ENCODE results near the gene TMEM163. TPM values are rescaled to one million over a fixed set of nuclear protein-coding genes. Genes with fewer than 3 reads are reported as not detected.
A peak's percentile ranks its signal among the peaks of the same experiment; 100 is the strongest.

The TMEM163 gene
- total RNA-seq (10 to 100 TPM; 23.2 to 48.4 TPM), polyA plus RNA-seq (ENCODE audit: insufficient read length in 6 of 6) (10 to 100 TPM in 4 of 6 donors, 1 to 10 TPM in 2; 3.9 to 16.6 (median 11.7) TPM)
- long read RNA-seq, donor 1, full-length matches to known transcripts = 14 of 14 reads
- long read RNA-seq, donor 1, partial matches to known transcripts = 0 of 14 reads
- long read RNA-seq, donor 1, other reads (novel, unspliced or antisense) = 0 of 14 reads
- long read RNA-seq, donor 2, full-length matches to known transcripts = 6 of 13 reads
- long read RNA-seq, donor 2, partial matches to known transcripts = 7 of 13 reads
- long read RNA-seq, donor 2, other reads (novel, unspliced or antisense) = 0 of 13 reads
- long read RNA-seq, donor 3 = 0 reads
- long read RNA-seq, donor 4, full-length matches to known transcripts = 1 of 6 reads
- long read RNA-seq, donor 4, partial matches to known transcripts = 3 of 6 reads
- long read RNA-seq, donor 4, other reads (novel, unspliced or antisense) = 2 of 6 reads
- long read RNA-seq, donor 5, full-length matches to known transcripts = 6 of 6 reads
- long read RNA-seq, donor 5, partial matches to known transcripts = 0 of 6 reads
- long read RNA-seq, donor 5, other reads (novel, unspliced or antisense) = 0 of 6 reads
- long read RNA-seq, donor 6 = 0 reads
- long read RNA-seq, donor 7, full-length matches to known transcripts = 3 of 3 reads
- long read RNA-seq, donor 7, partial matches to known transcripts = 0 of 3 reads
- long read RNA-seq, donor 7, other reads (novel, unspliced or antisense) = 0 of 3 reads
- long read RNA-seq, donor 8, full-length matches to known transcripts = 5 of 5 reads
- long read RNA-seq, donor 8, partial matches to known transcripts = 0 of 5 reads
- long read RNA-seq, donor 8, other reads (novel, unspliced or antisense) = 0 of 5 reads
- long read RNA-seq, donor 9 = 0 reads
- long read RNA-seq, donor 10, transcript TMEM163-201 (8 exons, 1,892 nt) = major isoform, 16 of 18 reads
- long read RNA-seq, donor 10, partial matches to known transcripts = 0 of 18 reads
- long read RNA-seq, donor 10, other reads (novel, unspliced or antisense) = 2 of 18 reads
- long read RNA-seq, donor 11, full-length matches to known transcripts = 50 of 50 reads
- long read RNA-seq, donor 11, partial matches to known transcripts = 0 of 50 reads
- long read RNA-seq, donor 11, other reads (novel, unspliced or antisense) = 0 of 50 reads
- long read RNA-seq, donor 12, full-length matches to known transcripts = 8 of 8 reads
- long read RNA-seq, donor 12, partial matches to known transcripts = 0 of 8 reads
- long read RNA-seq, donor 12, other reads (novel, unspliced or antisense) = 0 of 8 reads

GRCh38 chr2:134718817-134719814 is at the start of gene TMEM163:
TMEM163 (minus strand) TSS chr2:134719000.
- Histone ChIP-seq H3K4me3 (peak within 1 kb of the TSS; percentile 38 to 52), H3K27ac (peak within 1 kb of the TSS in 1 of 2 donors; percentile 28), H3K9me3 (no peaks in the 10 kb centered on the region), H3K36me3 (no peaks in the 10 kb centered on the region), H3K4me1 (peaks cover 0 to 20% of the 10 kb centered on the region in 2 donors), H3K27me3 (peaks cover 32 to 90% of the 10 kb centered on the region in 2 donors)
- ATAC-seq = peak; percentile 90
- DNase-seq = peak in 3 of 4 donors; percentile 25 to 87 (median 45)
- TF ChIP-seq CTCF (IDR thresholded peaks at IDR 0.05) = no peak
- intact Hi-C loops (cut with DNase I) = no loop called here

DNA sequence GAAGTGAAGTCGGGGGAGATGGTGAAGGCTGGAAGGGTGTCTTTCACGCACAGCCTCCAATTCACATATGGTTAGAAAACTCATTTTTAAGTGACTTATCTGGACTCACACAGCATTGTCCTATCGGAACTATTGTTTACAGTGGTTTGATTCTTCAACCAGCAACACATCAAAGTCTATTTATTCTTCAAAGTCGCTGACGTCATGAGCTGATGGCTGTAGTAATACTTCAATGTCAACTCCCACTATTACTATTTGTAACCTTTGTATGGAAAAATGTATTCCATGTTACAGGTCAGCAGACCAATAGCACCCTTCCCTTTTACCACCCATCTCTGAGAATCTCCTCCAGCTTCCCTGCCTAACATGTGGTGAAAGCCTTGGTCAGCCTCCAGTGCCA is 47.8 kb upstream of the TMEM163 start:
- no peaks in the 10 kb centered on the region for H3K9me3 ChIP-seq
- ATAC-seq (no peak), DNase-seq (no peak)
- H3K36me3 ChIP-seq = no peaks in the 10 kb centered on the region
- no peak overlapping the region for H3K4me3 ChIP-seq
- no peaks in the 10 kb centered on the region for H3K27me3 ChIP-seq
- no peak overlapping the region for H3K27ac ChIP-seq
- no peak for TF ChIP-seq CTCF (IDR thresholded peaks at IDR 0.05)
- intact Hi-C loops (cut with DNase I) = no loop called here
- H3K4me1 ChIP-seq = no peaks in the 10 kb centered on the region

GRCh38 chr2:134765987-134766386 is 47.2 kb upstream of the TMEM163 start:
- intact Hi-C loops (cut with DNase I) = no loop called here
- Histone ChIP-seq H3K4me1 (no peaks in the 10 kb centered on the region), H3K4me3 (no peak overlapping the region), H3K9me3 (no peaks in the 10 kb centered on the region), H3K27me3 (no peaks in the 10 kb centered on the region), H3K27ac (no peak overlapping the region), H3K36me3 (no peaks in the 10 kb centered on the region)
- DNase-seq (no peak), ATAC-seq (no peak)
- TF ChIP-seq CTCF (IDR thresholded peaks at IDR 0.05) = no peak

DNA sequence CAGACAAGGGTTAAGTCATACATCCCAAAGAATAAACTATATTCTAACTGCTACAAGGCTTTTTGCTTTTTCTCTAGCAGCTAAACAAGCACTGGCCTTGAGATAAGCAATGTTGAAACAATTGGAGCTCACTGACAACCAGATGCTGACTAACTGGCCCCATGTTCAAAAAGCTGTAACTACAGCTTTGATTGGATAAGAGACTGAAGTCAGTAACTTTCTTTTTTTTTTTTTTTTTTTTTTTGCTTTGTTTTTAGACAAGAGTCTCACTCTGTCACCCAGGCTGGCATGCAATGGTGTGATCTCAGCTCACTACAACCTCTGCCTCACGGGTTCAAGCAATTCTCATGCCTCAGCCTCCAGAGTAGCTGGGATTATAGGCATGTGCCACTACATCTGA is 45.4 kb upstream of the TMEM163 start:
- TF ChIP-seq CTCF (IDR thresholded peaks at IDR 0.05) = no peak
- H3K27me3 ChIP-seq = no peaks in the 10 kb centered on the region
- no peak for DNase-seq
- H3K36me3 ChIP-seq = no peaks in the 10 kb centered on the region
- no peaks in the 10 kb centered on the region for H3K4me1 ChIP-seq
- H3K4me3 ChIP-seq = no peak overlapping the region
- intact Hi-C loops (cut with DNase I) = no loop called here
- no peak overlapping the region for H3K27ac ChIP-seq
- no peaks in the 10 kb centered on the region for H3K9me3 ChIP-seq
- ATAC-seq = no peak

Data from left lung (tissue), 14 donors.